SW480 (cell line): ENCODE measurements around the gene ALKBH5.

Experiments used
- DNase-seq: peaks from one replicate; pipeline ENCODE4 v3.0.0-alpha.2; 2016; ENCODE audit warnings: low spot score

ALKBH5 gene

GRCh38 chr17:18183334-18184142 is at the start of gene ALKBH5:
TSS of gene ALKBH5 (plus strand) at chr17:18183828. CDS start at chr17:18184244, 416 bp downstream.
- peak; percentile 99 for DNase-seq

DNA sequence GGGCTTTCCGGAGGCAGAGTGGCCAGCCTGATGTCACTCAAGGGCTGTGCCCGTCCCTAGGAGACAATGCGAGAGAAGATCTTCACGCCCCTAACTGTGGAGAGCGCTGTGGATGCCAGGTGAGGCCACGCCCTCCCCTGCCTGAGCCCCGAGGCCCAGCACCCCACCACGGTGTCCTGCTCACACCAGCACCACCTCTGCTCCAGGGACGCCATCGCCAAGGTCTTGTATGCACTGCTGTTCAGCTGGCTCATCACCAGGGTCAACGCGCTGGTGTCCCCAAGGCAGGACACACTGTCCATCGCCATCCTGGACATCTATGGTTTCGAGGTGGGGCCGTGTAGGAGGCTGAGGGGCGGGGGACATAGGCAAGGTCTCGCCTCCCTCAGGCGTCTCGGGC is 47.3 kb upstream of the ALKBH5 start:
- DNase-seq = no peak

- no peak for DNase-seq
Observed at GRCh38 chr17:18138065-18138749, 45.4 kb upstream of the ALKBH5 start.

- no peak for DNase-seq
Observed at GRCh38 chr17:18139092-18139491, 44.5 kb upstream of the ALKBH5 start.

GRCh38 chr17:18139498-18139897 is 44.1 kb upstream of the ALKBH5 start:
- no peak for DNase-seq

DNA sequence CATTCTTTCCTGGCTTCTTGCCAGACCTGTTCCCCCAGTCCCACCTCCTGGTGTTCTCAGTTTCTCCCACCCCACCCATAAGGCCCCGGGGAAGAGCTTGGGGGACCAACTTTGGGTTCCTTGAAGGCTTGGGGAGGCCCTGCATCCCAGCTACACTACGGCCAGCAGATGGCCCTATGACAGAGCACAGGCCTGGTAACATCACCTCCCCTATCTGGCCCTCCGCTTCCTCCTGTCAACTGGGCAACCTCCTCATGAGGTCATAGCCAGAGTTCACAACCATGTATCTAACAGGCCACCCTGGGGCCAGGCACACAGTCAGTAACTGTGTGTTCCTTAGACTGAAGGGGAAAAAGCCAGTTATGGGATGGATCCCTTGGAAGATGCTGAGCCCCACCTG is 43.7 kb upstream of the ALKBH5 start:
- peak; percentile 29 for DNase-seq

- no peak for DNase-seq
Observed at GRCh38 chr17:18140648-18141047, 43.0 kb upstream of the ALKBH5 start.

GRCh38 chr17:18141210-18141803 is 42.3 kb upstream of the ALKBH5 start:
- DNase-seq = peak; percentile 63

- no peak for DNase-seq
Observed at GRCh38 chr17:18142417-18142816, 41.2 kb upstream of the ALKBH5 start.

GRCh38 chr17:18143044-18143936 is 40.3 kb upstream of the ALKBH5 start:
- no peak for DNase-seq

DNA sequence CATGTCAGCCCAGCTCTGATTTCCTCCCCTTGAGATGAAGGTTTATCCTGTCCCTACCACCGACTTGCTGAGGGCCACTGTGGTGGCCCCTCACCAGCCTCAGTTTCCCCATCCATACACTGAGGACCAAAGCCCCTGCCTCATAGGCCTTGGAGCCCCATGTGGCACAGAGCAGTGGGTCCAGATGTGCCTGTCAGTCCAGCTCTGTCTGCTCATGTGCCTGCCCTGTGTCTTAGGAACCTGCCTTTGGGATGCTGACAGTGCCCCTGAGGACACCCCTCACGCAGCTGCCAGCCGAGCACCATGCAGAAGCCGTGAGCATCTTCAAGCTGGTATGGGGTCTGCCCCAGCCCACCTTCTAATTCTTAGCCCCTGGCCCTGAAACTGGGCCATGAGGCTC is 39.4 kb upstream of the ALKBH5 start:
- no peak for DNase-seq

GRCh38 chr17:18144855-18145254 is 38.8 kb upstream of the ALKBH5 start:
- no peak for DNase-seq

GRCh38 chr17:18145811-18146210 is 37.8 kb upstream of the ALKBH5 start:
- DNase-seq = no peak

- DNase-seq = no peak
Observed at GRCh38 chr17:18146259-18146658, 37.4 kb upstream of the ALKBH5 start.

DNA sequence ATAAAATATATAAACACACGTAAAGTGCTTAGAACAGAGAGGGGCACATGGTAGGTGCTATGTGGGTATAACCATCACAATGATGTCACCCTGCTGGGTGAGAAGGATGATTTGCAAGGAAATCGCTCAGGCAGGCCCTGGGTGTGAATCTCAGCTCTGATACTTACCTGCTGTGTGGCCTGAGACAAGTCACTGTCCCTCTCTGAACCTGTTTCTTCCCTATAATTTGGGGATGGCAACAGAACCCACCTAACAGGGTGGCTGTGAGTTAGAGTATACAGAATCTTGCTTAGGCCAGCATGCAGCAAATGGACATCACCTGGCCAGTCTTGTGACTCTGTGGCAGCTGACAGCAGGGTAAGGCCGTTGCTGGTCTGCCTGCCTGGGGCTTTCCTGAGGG is 36.6 kb upstream of the ALKBH5 start:
- no peak for DNase-seq

- DNase-seq = no peak
Observed at GRCh38 chr17:18148586-18148985, 35.0 kb upstream of the ALKBH5 start.

GRCh38 chr17:18151290-18151689 is 32.3 kb upstream of the ALKBH5 start:
- DNase-seq = no peak

GRCh38 chr17:18155179-18155578 is 28.4 kb upstream of the ALKBH5 start:
- no peak for DNase-seq

GRCh38 chr17:18156171-18156975 is 27.3 kb upstream of the ALKBH5 start:
- no peak for DNase-seq

DNA sequence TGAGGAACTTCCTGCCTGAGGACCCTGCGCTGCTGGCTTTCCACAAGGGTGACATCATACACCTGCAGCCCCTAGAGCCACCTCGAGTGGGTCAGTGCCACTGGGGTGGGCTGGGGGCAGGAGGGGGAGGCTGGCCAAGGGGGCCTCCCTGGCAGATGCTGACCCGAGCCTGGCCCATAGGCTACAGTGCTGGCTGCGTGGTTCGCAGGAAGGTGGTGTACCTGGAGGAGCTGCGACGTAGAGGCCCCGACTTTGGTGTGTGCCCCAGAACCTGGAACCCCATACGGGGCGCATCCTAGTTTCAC is 26.7 kb upstream of the ALKBH5 start:
- DNase-seq = no peak

GRCh38 chr17:18157354-18157985 is 26.2 kb upstream of the ALKBH5 start:
- DNase-seq = no peak
